HG02798 (cell line): Measurements from ENCODE around the gene IFI27L1.

ENCODE experiments used
- ATAC-seq: cut with Tn5 transposase; IDR thresholded peaks from one replicate; pipeline ENCODE4 v1.9.1; 2021; ENCODE audit warnings: mild to moderate bottlenecking; ENCODE audit not compliant: unreplicated experiment, poor library complexity

IFI27L1 gene

GRCh38 chr14:94112513-94113063 lies 31.5 kb downstream of the IFI27L1 start:
- no peak for ATAC-seq

GRCh38 chr14:94113073-94113472 lies 32.0 kb downstream of the IFI27L1 start:
- no peak for ATAC-seq

GRCh38 chr14:94113490-94113889 lies 32.4 kb downstream of the IFI27L1 start:
- ATAC-seq = no peak

GRCh38 chr14:94113908-94114588 lies 32.9 kb downstream of the IFI27L1 start:
- ATAC-seq = no peak

- ATAC-seq = no peak
Measured at GRCh38 chr14:94114589-94115057, 33.5 kb downstream of the IFI27L1 start.

GRCh38 chr14:94115058-94115591 lies 34.0 kb downstream of the IFI27L1 start:
- ATAC-seq = no peak

- no peak for ATAC-seq
Measured at GRCh38 chr14:94115631-94116030, 34.5 kb downstream of the IFI27L1 start.

- ATAC-seq = no peak
Measured at GRCh38 chr14:94116701-94117100, 35.6 kb downstream of the IFI27L1 start.

GRCh38 chr14:94117856-94118255 lies 36.7 kb downstream of the IFI27L1 start:
- ATAC-seq = no peak

GRCh38 chr14:94119071-94119470 lies 38.0 kb downstream of the IFI27L1 start:
- ATAC-seq = no peak

GRCh38 chr14:94120667-94121340 lies 39.7 kb downstream of the IFI27L1 start:
- ATAC-seq = no peak

GRCh38 chr14:94121485-94121884 lies 40.4 kb downstream of the IFI27L1 start:
- no peak for ATAC-seq

- no peak for ATAC-seq
Measured at GRCh38 chr14:94122438-94122837, 41.3 kb downstream of the IFI27L1 start.

GRCh38 chr14:94123296-94123695 lies 42.2 kb downstream of the IFI27L1 start:
- ATAC-seq = no peak

GRCh38 chr14:94123868-94124267 lies 42.8 kb downstream of the IFI27L1 start:
- no peak for ATAC-seq

- no peak for ATAC-seq
Measured at GRCh38 chr14:94124582-94125377, 43.7 kb downstream of the IFI27L1 start.

- ATAC-seq = no peak
Measured at GRCh38 chr14:94125659-94126418, 44.7 kb downstream of the IFI27L1 start.

- no peak for ATAC-seq
Measured at GRCh38 chr14:94126419-94126677, 45.2 kb downstream of the IFI27L1 start.

- ATAC-seq = no peak
Measured at GRCh38 chr14:94126800-94127199, 45.7 kb downstream of the IFI27L1 start.

GRCh38 chr14:94127330-94127729 lies 46.2 kb downstream of the IFI27L1 start:
- ATAC-seq = no peak
